ENCODE results near the gene ROBO1. TPM values are rescaled to one million over a fixed set of nuclear protein-coding genes. Genes with fewer than 3 reads are reported as not detected.

Gene ROBO1
- total RNA-seq, 1 experiment from 2014 or later, result 35.5 TPM

DNA sequence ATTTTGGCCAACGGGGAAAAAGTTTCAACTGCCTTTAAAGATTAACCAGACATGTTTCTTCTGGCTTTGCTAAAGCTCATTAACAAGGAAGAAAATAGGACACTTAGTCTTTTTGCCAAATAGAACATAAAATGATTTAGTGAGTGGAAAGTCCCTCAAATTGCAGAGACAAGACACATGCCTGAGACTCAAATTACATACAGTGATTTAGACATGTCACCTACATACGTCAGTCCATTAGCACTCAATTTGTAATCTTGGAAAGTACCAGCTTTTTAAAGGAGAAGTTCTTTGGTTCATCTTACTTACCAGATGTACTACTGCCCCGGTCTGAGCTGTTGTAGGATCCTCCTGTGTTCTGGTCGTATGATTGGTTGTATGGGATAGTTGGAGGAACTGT is 1134.2 kb downstream of the ROBO1 start:
- no peaks in the 10 kb centered on the region for H3F3A ChIP-seq (ENCODE audit: low read length, unreplicated experiment)
- H3K9me3 ChIP-seq (ENCODE audit: low read length), result no peaks in the 10 kb centered on the region
- no peak overlapping the region for H2AFZ ChIP-seq (ENCODE audit: low read length)
- H4K20me1 ChIP-seq (ENCODE audit: low read length), result no peaks in the 10 kb centered on the region
- POLR2A ChIA-PET (ENCODE audit: unreplicated experiment), result interaction anchor here (0.6 kb wide), 1 partner anchor 295 kb away, joined by 4 read pairs; no protein-coding TSS in a partner anchor
- CTCF ChIA-PET, result no interaction called here
- H3K9ac ChIP-seq (ENCODE audit: low read length), result no peak overlapping the region
- no peaks in the 10 kb centered on the region for H3K27me3 ChIP-seq (ENCODE audit: low read length)
- H3K79me2 ChIP-seq (ENCODE audit: low read length), result no peaks in the 10 kb centered on the region
- intact Hi-C loops (cut with micrococcal nuclease), result no loop called here
- no TSS peak for BruUV-seq (replicated peaks)
- no peak overlapping the region for H3K4me2 ChIP-seq (ENCODE audit: low read length)
- no peaks in the 10 kb centered on the region for H3K4me1 ChIP-seq (ENCODE audit: insufficient read depth, low read length)
- no peak for TF ChIP-seq EZH2phosphoT487 (IDR thresholded peaks at IDR 0.05; ENCODE audit: borderline replicate concordance, low read length)
- TF ChIP-seq EZH2 (IDR thresholded peaks at IDR 0.05; ENCODE audit: low read length, unreplicated experiment), result no peak
- TF ChIP-seq, protein P1, sequence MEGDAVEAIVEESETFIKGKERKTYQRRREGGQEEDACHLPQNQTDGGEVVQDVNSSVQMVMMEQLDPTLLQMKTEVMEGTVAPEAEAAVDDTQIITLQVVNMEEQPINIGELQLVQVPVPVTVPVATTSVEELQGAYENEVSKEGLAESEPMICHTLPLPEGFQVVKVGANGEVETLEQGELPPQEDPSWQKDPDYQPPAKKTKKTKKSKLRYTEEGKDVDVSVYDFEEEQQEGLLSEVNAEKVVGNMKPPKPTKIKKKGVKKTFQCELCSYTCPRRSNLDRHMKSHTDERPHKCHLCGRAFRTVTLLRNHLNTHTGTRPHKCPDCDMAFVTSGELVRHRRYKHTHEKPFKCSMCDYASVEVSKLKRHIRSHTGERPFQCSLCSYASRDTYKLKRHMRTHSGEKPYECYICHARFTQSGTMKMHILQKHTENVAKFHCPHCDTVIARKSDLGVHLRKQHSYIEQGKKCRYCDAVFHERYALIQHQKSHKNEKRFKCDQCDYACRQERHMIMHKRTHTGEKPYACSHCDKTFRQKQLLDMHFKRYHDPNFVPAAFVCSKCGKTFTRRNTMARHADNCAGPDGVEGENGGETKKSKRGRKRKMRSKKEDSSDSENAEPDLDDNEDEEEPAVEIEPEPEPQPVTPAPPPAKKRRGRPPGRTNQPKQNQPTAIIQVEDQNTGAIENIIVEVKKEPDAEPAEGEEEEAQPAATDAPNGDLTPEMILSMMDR (conservative IDR thresholded peaks at IDR 0.05; ENCODE audit: low read depth, low read length), result no peak
- no peak for DNase-seq
- no peak for ATAC-seq
- H3K4me3 ChIP-seq (ENCODE audit: low read length), result no peak overlapping the region
- H3K27ac ChIP-seq (ENCODE audit: low read length), result no peak overlapping the region
- no peaks in the 10 kb centered on the region for H3K36me3 ChIP-seq (ENCODE audit: low read depth, low read length)
- no peaks in the 10 kb centered on the region for H3K9me2 ChIP-seq (replicated peaks; ENCODE audit: low read length)

DNA sequence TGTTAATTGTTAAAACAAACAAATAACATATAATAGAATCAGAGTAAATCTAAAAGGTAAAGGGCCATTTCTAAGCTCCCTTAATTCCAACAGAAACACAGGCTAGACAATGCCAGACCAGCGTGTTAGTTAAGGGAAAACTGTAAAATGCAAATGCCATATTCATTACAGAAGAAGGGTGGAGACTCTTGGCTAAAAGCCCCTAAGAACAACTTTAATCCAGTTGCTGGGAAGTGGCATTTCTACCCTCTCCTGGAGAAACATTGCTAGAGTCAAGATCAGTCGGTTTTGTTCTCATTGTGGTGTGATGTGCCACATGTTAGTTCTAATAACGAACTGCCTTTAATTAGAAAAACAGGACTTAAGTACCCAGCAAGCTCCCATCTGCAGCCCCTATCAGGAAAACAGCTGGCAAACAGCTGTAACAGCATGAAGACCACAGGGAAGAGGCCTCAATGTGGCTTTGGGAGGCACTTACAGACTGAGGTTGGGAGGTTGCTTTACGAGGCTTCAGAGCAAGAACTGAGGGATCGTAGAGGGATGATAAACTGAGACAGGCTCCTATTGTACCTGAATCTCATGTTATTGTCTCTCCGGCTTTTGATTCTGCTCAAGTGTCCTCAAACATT is 1134.8 kb downstream of the ROBO1 start:
- H3K4me3 ChIP-seq (ENCODE audit: low read length), result no peak overlapping the region

DNA sequence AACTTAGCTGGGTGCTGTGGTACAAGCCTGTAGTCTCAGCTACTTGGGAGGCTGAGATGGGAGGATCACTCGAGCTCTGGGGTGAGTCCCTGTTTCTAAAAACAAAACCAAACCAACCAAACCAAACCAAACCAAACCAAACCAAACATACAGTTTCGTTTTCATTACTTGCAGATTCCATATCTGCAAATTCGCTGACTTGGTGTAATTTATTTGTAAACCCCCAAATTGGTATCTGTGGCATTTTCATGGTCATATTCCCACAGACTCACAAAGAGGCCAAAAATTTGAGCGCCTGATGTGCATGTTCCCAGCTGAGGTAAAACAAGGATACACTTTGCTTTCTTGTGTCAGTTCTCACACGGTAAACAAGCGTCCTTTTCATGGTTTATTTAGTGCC is 1138.3 kb downstream of the ROBO1 start:
- ATAC-seq, result no peak
- Histone ChIP-seq H3K9me3 (ENCODE audit: low read length) (no peaks in the 10 kb centered on the region), H3K9ac (ENCODE audit: low read length) (no peak overlapping the region), H3K36me3 (ENCODE audit: low read depth, low read length) (no peaks in the 10 kb centered on the region), H3K27ac (ENCODE audit: low read length) (no peak overlapping the region), H3K4me3 (ENCODE audit: low read length) (no peak overlapping the region), H3K27me3 (ENCODE audit: low read length) (no peaks in the 10 kb centered on the region), H2AFZ (ENCODE audit: low read length) (no peak overlapping the region), H3K9me2 (replicated peaks; ENCODE audit: low read length) (no peaks in the 10 kb centered on the region), H3K4me1 (ENCODE audit: insufficient read depth, low read length) (no peaks in the 10 kb centered on the region), H3K4me2 (ENCODE audit: low read length) (no peak overlapping the region), H4K20me1 (ENCODE audit: low read length) (no peaks in the 10 kb centered on the region), H3F3A (ENCODE audit: low read length, unreplicated experiment) (no peaks in the 10 kb centered on the region), H3K79me2 (ENCODE audit: low read length) (no peaks in the 10 kb centered on the region)
- intact Hi-C loops (cut with micrococcal nuclease), result no loop called here
- BruUV-seq (replicated peaks), result no TSS peak
- ChIA-PET POLR2A (ENCODE audit: unreplicated experiment) (no interaction called here), CTCF (no interaction called here)
- no peak for TF ChIP-seq EZH2phosphoT487 (IDR thresholded peaks at IDR 0.05; ENCODE audit: borderline replicate concordance, low read length)
- TF ChIP-seq EZH2 (IDR thresholded peaks at IDR 0.05; ENCODE audit: low read length, unreplicated experiment), result no peak
- TF ChIP-seq, protein P1 (conservative IDR thresholded peaks at IDR 0.05; ENCODE audit: low read depth, low read length), result no peak
- no peak for DNase-seq

More for the DNA sequence above, 1134.8 kb downstream of the ROBO1 start:
- H3K27ac ChIP-seq (ENCODE audit: low read length), result no peak overlapping the region
- H3K9me3 ChIP-seq (ENCODE audit: low read length), result no peaks in the 10 kb centered on the region
- ATAC-seq (no peak), DNase-seq (no peak)
- no peak overlapping the region for H2AFZ ChIP-seq (ENCODE audit: low read length)
- no peaks in the 10 kb centered on the region for H3K4me1 ChIP-seq (ENCODE audit: insufficient read depth, low read length)
- H3K36me3 ChIP-seq (ENCODE audit: low read depth, low read length), result no peaks in the 10 kb centered on the region
- BruUV-seq (replicated peaks), result no TSS peak
- no peaks in the 10 kb centered on the region for H4K20me1 ChIP-seq (ENCODE audit: low read length)
- no peak for TF ChIP-seq EZH2phosphoT487 (IDR thresholded peaks at IDR 0.05; ENCODE audit: borderline replicate concordance, low read length)
- TF ChIP-seq, protein P1 (conservative IDR thresholded peaks at IDR 0.05; ENCODE audit: low read depth, low read length), result no peak
- TF ChIP-seq EZH2 (IDR thresholded peaks at IDR 0.05; ENCODE audit: low read length, unreplicated experiment), result no peak
- intact Hi-C loops (cut with micrococcal nuclease), result no loop called here
- H3K9ac ChIP-seq (ENCODE audit: low read length), result no peak overlapping the region
- ChIA-PET POLR2A (ENCODE audit: unreplicated experiment) (no interaction called here), CTCF (no interaction called here)
- H3F3A ChIP-seq (ENCODE audit: low read length, unreplicated experiment), result no peaks in the 10 kb centered on the region
- no peaks in the 10 kb centered on the region for H3K27me3 ChIP-seq (ENCODE audit: low read length)
- H3K79me2 ChIP-seq (ENCODE audit: low read length), result no peaks in the 10 kb centered on the region
- no peak overlapping the region for H3K4me2 ChIP-seq (ENCODE audit: low read length)
- no peaks in the 10 kb centered on the region for H3K9me2 ChIP-seq (replicated peaks; ENCODE audit: low read length)

All from PC-3 (cell line).